GM12892 (cell line): ENCODE measurements around the gene SLC7A6OS.

Experiments
- POLR2AphosphoS5 ChIP-seq: IDR thresholded peaks from 2 replicates; pipeline ENCODE4 v1.6.1; 2011; ENCODE audit warnings: low read depth, low read length, control low read depth
- TAF1 ChIP-seq: IDR thresholded peaks from 2 replicates; pipeline ENCODE4 v1.6.1; 2011; ENCODE audit warnings: low read depth, mild to moderate bottlenecking, control low read depth, low read length, borderline replicate concordance

DNA sequence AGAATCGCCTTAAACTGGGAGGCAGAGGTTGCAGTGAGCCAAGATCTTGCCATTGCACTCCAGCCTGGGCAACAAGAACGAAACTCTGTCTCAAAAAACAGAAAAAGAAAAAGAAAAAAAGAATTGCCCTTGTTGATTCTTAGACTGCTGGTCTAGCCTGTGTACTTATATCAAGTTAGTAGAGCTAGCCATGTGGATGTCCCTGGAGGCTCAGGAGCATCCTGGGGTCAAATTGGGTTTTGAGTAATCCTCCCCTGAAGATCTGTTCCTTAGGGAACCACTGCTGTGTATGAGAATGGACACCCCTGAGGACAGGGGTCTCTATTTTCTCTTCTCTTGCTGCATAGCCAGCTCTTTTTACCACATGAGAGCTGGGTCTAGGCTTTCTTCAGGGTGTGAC lies 21.5 kb downstream of the SLC7A6OS start:
- TF ChIP-seq TAF1: no peak
- no peak for TF ChIP-seq POLR2AphosphoS5
